K562 (cell line): ENCODE measurements around the gene LGALS3. TPM values are rescaled to one million over a fixed set of nuclear protein-coding genes. Genes with fewer than 3 reads are reported as not detected.

Source experiments
- ATAC-seq: fragments of 200-7000 bp; cut with Tn5 transposase; 3 replicates; pipeline ENCODE4 v1.9.1; 2020; ENCODE audit warnings: moderate library complexity
- Bru-seq: library from RNA; stranded (reverse); fragments of 400-500 nt; gene quantifications from one replicate; lab custom pipeline; 2021; lab: Mats Ljungman, UMichigan
- BruChase-seq, 2 experiments: library from RNA; stranded (reverse); fragments of 400-500 nt; gene quantifications; one replicate each; lab custom pipeline; 2021; lab: Mats Ljungman, UMichigan
- BruUV-seq: library from RNA; stranded (reverse); fragments of 400-500 nt; replicated peaks from 2 replicates; lab custom pipeline; 2021; lab: Mats Ljungman, UMichigan
- CTCF ChIA-PET: fragments of 300-600 bp; formaldehyde crosslinking; extraction: SDS; loops from one replicate; lab custom pipeline; 2021; ENCODE audit warnings: low intra/inter-chr PET ratio; lab: Yijun Ruan, JAX
- POLR2A ChIA-PET: fragments of 300-600, 350-650 bp; sonication (Branson Sonifier 250); formaldehyde crosslinking; extraction: SDS; loops from one replicate; lab custom pipeline; 2021; ENCODE audit warnings: antibody characterized with exemption, inconsistent platforms; lab: Yijun Ruan, JAX
- DNase-seq, 4 experiments: peaks; one replicate each; pipeline versions ENCODE4 v3.0.0 to v3.0.0-alpha.2; 2011 to 2018; ENCODE audit warnings: low spot score in 3 of 4, mixed read lengths in 3 of 4; ENCODE audit errors: extremely low read depth in 1 of 4
- FAIRE-seq: peaks from 2 replicates; lab custom pipeline; 2011; peaks lifted over from hg19 to GRCh38; lab: Jason Lieb, UNC
- H2AFZ ChIP-seq: 2 replicates; pipeline ENCODE4 v1.6.0; 2011; ENCODE audit warnings: low read depth, low read length, control low read depth, inconsistent platforms
- H3K27ac ChIP-seq: fragments of 200-600 bp; 3 replicates; pipeline ENCODE4 v1.8.0; 2011; ENCODE audit warnings: low read depth, mild to moderate bottlenecking, control low read depth, inconsistent platforms, low read length, moderate library complexity, mixed read lengths; ENCODE audit errors: extremely low read depth
- H3K27me3 ChIP-seq, 2 experiments: fragments of 300-600 bp in 1 of 2; 2 replicates in 1 of 2; 3 replicates in 1 of 2; pipeline versions ENCODE4 v1.6.0 to v1.8.0; 2011; ENCODE audit warnings: inconsistent platforms in 2 of 2, low read length in 2 of 2, mild to moderate bottlenecking in 1 of 2, mixed read lengths in 1 of 2, moderate library complexity in 1 of 2; ENCODE audit not compliant: control insufficient read depth in 2 of 2, insufficient read depth in 2 of 2
- H3K36me3 ChIP-seq: fragments of 300-600 bp; 3 replicates; pipeline ENCODE4 v1.8.0; 2011; ENCODE audit warnings: mild to moderate bottlenecking, low read length, inconsistent platforms; ENCODE audit not compliant: control insufficient read depth, insufficient read depth
- H3K4me1 ChIP-seq, 2 experiments: fragments of 200-600 bp in 1 of 2; replicated peaks in 1 of 2; 2 replicates in 1 of 2; 3 replicates in 1 of 2; pipeline versions ENCODE4 v1.5.1 to v1.8.0; 2011; ENCODE audit warnings: inconsistent platforms in 2 of 2, low read length in 2 of 2, mild to moderate bottlenecking in 1 of 2, mixed read lengths in 1 of 2, moderate library complexity in 1 of 2; ENCODE audit not compliant: control insufficient read depth in 2 of 2, insufficient read depth in 2 of 2
- H3K4me2 ChIP-seq: 2 replicates; pipeline ENCODE4 v1.6.1; 2011; ENCODE audit warnings: low read length, control low read depth, inconsistent platforms, mixed read lengths; ENCODE audit not compliant: insufficient read depth
- H3K4me3 ChIP-seq: fragments of 200-600 bp; sonication (generic), shearing (Covaris generic); 2 replicates; pipeline ENCODE4 v1.5.1; 2016; ENCODE audit warnings: control low read depth, inconsistent platforms
- H3K79me2 ChIP-seq: fragments of 200-600 bp; 3 replicates; pipeline ENCODE4 v1.8.0; 2011; ENCODE audit warnings: low read length, inconsistent platforms; ENCODE audit not compliant: control insufficient read depth, insufficient read depth
- H3K9ac ChIP-seq, 2 experiments: 2 replicates each; pipeline versions ENCODE4 v1.6.0 to v1.6.1; 2011; ENCODE audit warnings: low read depth in 2 of 2, low read length in 2 of 2, control low read depth in 1 of 2, inconsistent platforms in 1 of 2, mild to moderate bottlenecking in 1 of 2, mixed read lengths in 1 of 2; ENCODE audit not compliant: insufficient read depth in 1 of 2
- H3K9me1 ChIP-seq: one replicate; pipeline ENCODE4 v1.6.0; 2011; ENCODE audit warnings: inconsistent platforms, mild to moderate bottlenecking, low read length, moderate library complexity; ENCODE audit not compliant: control insufficient read depth, insufficient read depth
- H3K9me3 ChIP-seq: replicated peaks from 2 replicates; pipeline ENCODE4 v1.5.1; 2011; ENCODE audit warnings: low read depth, low read length, inconsistent platforms; ENCODE audit not compliant: control insufficient read depth, insufficient read depth
- H4K20me1 ChIP-seq: replicated peaks from 2 replicates; pipeline ENCODE4 v1.6.1; 2011; ENCODE audit warnings: low read length, inconsistent platforms, mixed read lengths; ENCODE audit not compliant: control insufficient read depth, insufficient read depth
- BRCA1 ChIP-seq, 2 experiments: fragments of 450-650 bp in 1 of 2; sonication (generic) in 1 of 2; formaldehyde crosslinking in 1 of 2; IDR thresholded peaks; 2 replicates each; pipeline versions ENCODE4 v1.5.0 to v1.6.1; 2017 to 2020; ENCODE audit warnings: mild to moderate bottlenecking in 1 of 2, missing genetic modification reagents in 1 of 2
- CXXC5 ChIP-seq: fragments of 250-450 bp; sonication (Bioruptor Pico); IDR thresholded peaks from 2 replicates; pipeline ENCODE4 v1.8.0; 2022; ENCODE audit warnings: inconsistent platforms, mild to moderate bottlenecking, moderate library complexity
- ILK ChIP-seq: fragments of 450-650 bp; IDR thresholded peaks from 2 replicates; pipeline ENCODE4 v1.6.1; 2016; ENCODE audit warnings: missing genetic modification characterization, low read depth, mild to moderate bottlenecking, missing compliant biosample characterization, moderate library complexity, borderline replicate concordance
- NRF1 ChIP-seq, 2 experiments: fragments of 450-650 bp; IDR thresholded peaks in 1 of 2; conservative IDR thresholded peaks in 1 of 2; 2 replicates each; pipeline ENCODE4 v1.6.1; 2014; ENCODE audit warnings: mild to moderate bottlenecking in 2 of 2
- PHF8 ChIP-seq: fragments of 200-600 bp; sonication (generic); IDR thresholded peaks from 2 replicates; pipeline ENCODE4 v1.6.1; 2012; ENCODE audit warnings: mixed run types, mild to moderate bottlenecking, inconsistent platforms, low read length, moderate library complexity, borderline replicate concordance
- SIN3B ChIP-seq: fragments of 450-650 bp; IDR thresholded peaks from 2 replicates; pipeline ENCODE4 v1.6.1; 2017; ENCODE audit warnings: low read depth, mild to moderate bottlenecking, moderate library complexity
- SIRT6 ChIP-seq: IDR thresholded peaks from one replicate; pipeline ENCODE4 v1.6.1; 2012; ENCODE audit warnings: low read depth, mild to moderate bottlenecking, control low read depth, inconsistent platforms, low read length, moderate library complexity
- SNRNP70 ChIP-seq: fragments of 200-400 bp; formaldehyde crosslinking; optimal IDR thresholded peaks from 2 replicates; pipeline ENCODE3; 2017; ENCODE audit warnings: low read depth, low read length
- UBTF ChIP-seq, 2 experiments: IDR thresholded peaks; 2 replicates each; pipeline ENCODE4 v1.6.1; 2012; ENCODE audit warnings: improper control_type of control experiment in 2 of 2, low read depth in 2 of 2, low read length in 2 of 2, borderline replicate concordance in 1 of 2
- ZBTB7A ChIP-seq: IDR thresholded peaks from 2 replicates; pipeline ENCODE4 v1.6.1; 2011; ENCODE audit warnings: low read depth, mild to moderate bottlenecking, low read length, moderate library complexity, borderline replicate concordance; ENCODE audit not compliant: control insufficient read depth
- ZFP1 ChIP-seq: fragments of 450-650 bp; formaldehyde crosslinking; IDR thresholded peaks from 2 replicates; pipeline ENCODE4 v1.4.0; 2020; ENCODE audit warnings: mild to moderate bottlenecking, mixed read lengths
- ZNF639 ChIP-seq, 2 experiments: fragments of 200-800 bp in 1 of 2; sonication (Bioruptor generic) in 1 of 2; sonication (generic) in 1 of 2; formaldehyde crosslinking in 1 of 2; IDR thresholded peaks in 1 of 2; conservative IDR thresholded peaks in 1 of 2; 2 replicates each; pipeline versions ENCODE4 v1.5.0 to v1.6.1; 2016 to 2020; ENCODE audit warnings: missing compliant biosample characterization in 1 of 2, missing genetic modification characterization in 1 of 2, missing genetic modification reagents in 1 of 2
- WGBS: fragments of 100-300 bp; shearing (Covaris generic); methylation state at CpG from one replicate; pipeline ENCODE4 v1.1.6; 2016; ENCODE audit warnings: low coverage, mixed read lengths; ENCODE audit not compliant: insufficient coverage; ENCODE audit errors: missing lambda C conversion rate; 5-methylcytosine and 5-hydroxymethylcytosine counted together
- in situ Hi-C: fragments of 300-500 bp; cut with MboI; formaldehyde crosslinking; loops from 4 replicates; pipeline ENCODE4 v1.15.0; 2018; ENCODE audit warnings: inconsistent platforms, mixed read lengths
- intact Hi-C: fragments of 100-400 bp; cut with micrococcal nuclease; formaldehyde crosslinking; loops from 2 replicates; pipeline ENCODE4 v1.14.2; 2022
- long read RNA-seq, 3 experiments: library from polyadenylated mRNA in 2 of 3; library from RNA in 1 of 3; unstranded in 2 of 3; stranded (forward) in 1 of 3; transcript quantifications; one replicate each; pipeline ENCODE4 v2.0.0, GENCODE V29; 2019 to 2022
- polyA minus RNA-seq, 3 experiments: library from RNA; depleted of rRNA, polyadenylated mRNA; stranded (reverse); fragments of >200 nt; gene quantifications; 2 replicates each; pipeline ENCODE4 v1.2.3, GENCODE V29; 2011
- polyA plus RNA-seq, 8 experiments: library from polyadenylated mRNA; depleted of rRNA in 4 of 8; stranded (reverse) in 5 of 8; unstranded in 3 of 8; fragments of >200 nt; fragmentation: Nextera tagmentation in 2 of 8; fragmentation: Illumina TruSeq in 1 of 8; extraction: Ambion mirVana in 2 of 8; extraction: Trizol in 1 of 8; gene quantifications; 2 replicates each; pipeline versions ENCODE4 v1.2.1 to v1.2.3, GENCODE V29; 2011 to 2014; ENCODE audit warnings: inconsistent platforms in 1 of 8, missing spikeins in 1 of 8
- total RNA-seq, 7 experiments: library from RNA; depleted of rRNA in 6 of 7; stranded (reverse); fragments of >200 nt in 6 of 7; fragmentation: Illumina TruSeq in 2 of 7; extraction: Trizol in 2 of 7; gene quantifications; 2 replicates each; pipeline versions ENCODE4 v1.2.1 to v1.2.3, GENCODE V29; 2011 to 2021; ENCODE audit warnings: low replicate concordance in 1 of 7

Gene LGALS3
- 0.56 and 1.9 TPM in 2 replicates for total RNA-seq (2011; cell fraction: chromatin; rRNA removed; ENCODE audit: low replicate concordance)
- total RNA-seq (2011; cell fraction: nucleolus; rRNA removed) = 0.67 and 1.1 TPM in 2 replicates
- total RNA-seq (2011; cell fraction: nucleoplasm; rRNA removed) = 0.44 and 1.3 TPM in 2 replicates
- total RNA-seq (2014; rRNA removed) (1.9 and 5.2 TPM in 2 replicates), total RNA-seq (2014; rRNA removed; fragmentation: Illumina TruSeq; extraction: Trizol) (0.73 and 0.89 TPM in 2 replicates), total RNA-seq (2015; rRNA removed; fragmentation: Illumina TruSeq; extraction: Trizol) (1.4 and 1.8 TPM in 2 replicates), total RNA-seq (2021) (1.4 and 1.6 TPM in 2 replicates), polyA plus RNA-seq (2011; rRNA removed) (1.4 and 1.5 TPM in 2 replicates), polyA plus RNA-seq (2014; fragmentation: Illumina TruSeq; extraction: Trizol) (0.76 and 1.1 TPM in 2 replicates), polyA plus RNA-seq (2014; fragmentation: Nextera tagmentation; extraction: Ambion mirVana) (under 1 TPM; 0.04 to 0.31 TPM), polyA plus RNA-seq (2014; rRNA removed) (0.99 and 2.7 TPM in 2 replicates), polyA minus RNA-seq (2011; rRNA and poly(A)+ RNA removed) (0.36 and 1.3 TPM in 2 replicates), Bru-seq, nascent RNA (percentile 40 among the genes with signal in this experiment), BruChase-seq, experiment 1, labeled RNA remaining after a 2-hour chase (percentile 36 among the genes with signal in this experiment), BruChase-seq, experiment 2, labeled RNA remaining after a 6-hour chase (percentile 35 among the genes with signal in this experiment)
- 1.2 and 2.0 TPM in 2 replicates for polyA plus RNA-seq (2011; cell fraction: cytosol; rRNA removed)
- polyA plus RNA-seq (2011; cell fraction: nucleus; rRNA removed) = 0.48 and 2.0 TPM in 2 replicates
- 1.8 and 3.4 TPM in 2 replicates for polyA plus RNA-seq (2012)
- polyA minus RNA-seq (2011; cell fraction: cytosol; rRNA and poly(A)+ RNA removed) = not detected in 2 replicates
- 0.44 and 0.94 TPM in 2 replicates for polyA minus RNA-seq (2011; cell fraction: nucleus; rRNA and poly(A)+ RNA removed)
- long read RNA-seq, experiment 1, partial matches to known transcripts = 0 of 4 reads
- long read RNA-seq, experiment 1, other reads (novel, unspliced or antisense) = 1 of 4 reads
- long read RNA-seq, experiment 2, partial matches to known transcripts = 0 of 1 reads
- long read RNA-seq, experiment 2, other reads (novel, unspliced or antisense) = 0 of 1 reads
- long read RNA-seq, experiment 3 = 0 reads

GRCh38 chr14:55129086-55129427 is at the start of gene LGALS3:
LGALS3 (plus strand) TSS chr14:55129252; CDS start chr14:55137374, 8,122 bp downstream.
- Histone ChIP-seq H4K20me1 (no peaks in the 10 kb centered on the region), H3K79me2 (no peaks in the 10 kb centered on the region), H3K9me3 (no peaks in the 10 kb centered on the region), H3K27me3 (no peaks in the 10 kb centered on the region), H3K27ac (no peak within 1 kb of the TSS), H3K36me3 (no peaks in the 10 kb centered on the region), H3K9me1 (no peaks in the 10 kb centered on the region), H3K4me3 (peak within 1 kb of the TSS; percentile 45), H3K4me1 (peaks cover 0 to 13% of the 10 kb centered on the region in 2 experiments; a peak in 3 of 5 replicates), H3K9ac (peak within 1 kb of the TSS; percentile 25 to 85; a peak in 3 of 4 replicates), H2AFZ (peak within 1 kb of the TSS; percentile 59), H3K4me2 (peak within 1 kb of the TSS; percentile 32; the same call in 1 of the 2 replicates)
- intact Hi-C loops = no loop called here
- FAIRE-seq = no peak
- no TSS peak for BruUV-seq
- in situ Hi-C loops = no loop called here
- peak; percentile 50 to 80 (median 74) for DNase-seq
- ChIA-PET POLR2A (no interaction called here), CTCF (interaction anchor here (0.6 kb wide), 1 partner anchor 42 kb away, joined by 4 read pairs; no protein-coding TSS in a partner anchor)
- peak; percentile 90 for ATAC-seq
- 0% methylated on average over 2 of the region's 50 CpGs for WGBS
- no peak for TF ChIP-seq ILK (tag)
- TF ChIP-seq SIN3B = 0 out of 2 replicates have a peak, but pooled peaks have one; percentile 36
- TF ChIP-seq BRCA1 (IDR thresholded peaks at IDR 0.05) = no peak
- TF ChIP-seq BRCA1 (CRISPR knock-in tag; IDR thresholded peaks at IDR 0.05) = no peak
- TF ChIP-seq ZNF639 (CRISPR knock-in tag; conservative IDR thresholded peaks at IDR 0.05 in 1 of 2, IDR thresholded peaks at IDR 0.05 in 1 of 2) = no peak
- TF ChIP-seq ZFP1 (CRISPR knock-in tag) = no peak
- peak; percentile 40; the same call in 1 of the 2 replicates for TF ChIP-seq CXXC5 (CRISPR knock-in tag)
- peak; percentile 60; the same call in 1 of the 2 replicates for TF ChIP-seq ZBTB7A
- peak; percentile 21; the same call in 1 of the 2 replicates for TF ChIP-seq PHF8
- TF ChIP-seq SNRNP70 = no peak
- TF ChIP-seq UBTF (IDR thresholded peaks at IDR 0.05; ENCODE audit: borderline replicate concordance in 1 of 2, low read depth in 2 of 2, low read length in 2 of 2) = 0 out of 4 replicates have a peak, but pooled peaks have one; percentile 22 to 43
- TF ChIP-seq SIRT6 = no peak
- TF ChIP-seq NRF1 (conservative IDR thresholded peaks at IDR 0.05 in 1 of 2, IDR thresholded peaks at IDR 0.05 in 1 of 2) = peak in 1 of 2 experiments; percentile 41; a peak in 2 of 4 replicates
